HepG2 (cell line): ENCODE results near the gene PGM5.

Source experiments
- CCAR2 ChIP-seq: fragments of 200-400 bp; formaldehyde crosslinking; optimal IDR thresholded peaks from 2 replicates; pipeline ENCODE3; 2018; ENCODE audit warnings: low read depth, mild to moderate bottlenecking, low read length, moderate library complexity
- IRF2 ChIP-seq: IDR thresholded peaks from 2 replicates; pipeline ENCODE4 v1.6.1; 2018; ENCODE audit warnings: missing genetic modification reagents, missing compliant biosample characterization
- JUND ChIP-seq: sonication (generic); formaldehyde crosslinking; IDR thresholded peaks from 2 replicates; pipeline ENCODE4 v1.8.0; 2022; ENCODE audit warnings: mild to moderate bottlenecking, missing genetic modification reagents
- TOE1 ChIP-seq: sonication (generic); formaldehyde crosslinking; IDR thresholded peaks from 2 replicates; pipeline ENCODE4 v1.4.0; 2020; ENCODE audit warnings: mild to moderate bottlenecking, missing genetic modification reagents
- YY1 ChIP-seq: IDR thresholded peaks from 2 replicates; pipeline ENCODE4 v1.6.1; 2011; ENCODE audit warnings: low read length, low read depth, moderate library complexity, mild to moderate bottlenecking; ENCODE audit not compliant: insufficient read depth, insufficient replicate concordance
- ZNF205 ChIP-seq: IDR thresholded peaks from 2 replicates; pipeline ENCODE4 v1.6.1; 2018; ENCODE audit warnings: missing biosample characterization, missing genetic modification reagents
- ZSCAN9 ChIP-seq: IDR thresholded peaks from 2 replicates; pipeline ENCODE4 v1.6.1; 2016; ENCODE audit warnings: borderline replicate concordance
- TF ChIP-seq, protein P1 (sequence below): sonication (generic); formaldehyde crosslinking; IDR thresholded peaks from 2 replicates; pipeline ENCODE4 v1.5.0; 2020; ENCODE audit warnings: mild to moderate bottlenecking, missing genetic modification reagents, moderate library complexity

DNA sequence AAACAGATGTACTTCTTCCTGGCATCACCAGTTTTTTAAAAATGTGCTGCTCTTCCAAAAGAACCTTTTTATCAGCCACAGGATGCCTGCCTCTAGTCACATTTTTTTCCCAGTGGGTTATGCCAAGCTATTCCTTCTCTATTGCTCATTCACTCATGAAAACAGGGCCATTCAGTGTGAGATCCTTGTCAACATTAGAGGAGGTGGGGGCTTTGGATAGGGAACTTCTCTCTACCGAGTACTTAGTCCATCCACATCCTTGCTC is 181.1 kb downstream of the PGM5 start:
- TF ChIP-seq CCAR2 = no peak
- TF ChIP-seq TOE1 (CRISPR knock-in tag) = no peak
- no peak for TF ChIP-seq JUND (CRISPR knock-in tag)
- TF ChIP-seq, protein P1, sequence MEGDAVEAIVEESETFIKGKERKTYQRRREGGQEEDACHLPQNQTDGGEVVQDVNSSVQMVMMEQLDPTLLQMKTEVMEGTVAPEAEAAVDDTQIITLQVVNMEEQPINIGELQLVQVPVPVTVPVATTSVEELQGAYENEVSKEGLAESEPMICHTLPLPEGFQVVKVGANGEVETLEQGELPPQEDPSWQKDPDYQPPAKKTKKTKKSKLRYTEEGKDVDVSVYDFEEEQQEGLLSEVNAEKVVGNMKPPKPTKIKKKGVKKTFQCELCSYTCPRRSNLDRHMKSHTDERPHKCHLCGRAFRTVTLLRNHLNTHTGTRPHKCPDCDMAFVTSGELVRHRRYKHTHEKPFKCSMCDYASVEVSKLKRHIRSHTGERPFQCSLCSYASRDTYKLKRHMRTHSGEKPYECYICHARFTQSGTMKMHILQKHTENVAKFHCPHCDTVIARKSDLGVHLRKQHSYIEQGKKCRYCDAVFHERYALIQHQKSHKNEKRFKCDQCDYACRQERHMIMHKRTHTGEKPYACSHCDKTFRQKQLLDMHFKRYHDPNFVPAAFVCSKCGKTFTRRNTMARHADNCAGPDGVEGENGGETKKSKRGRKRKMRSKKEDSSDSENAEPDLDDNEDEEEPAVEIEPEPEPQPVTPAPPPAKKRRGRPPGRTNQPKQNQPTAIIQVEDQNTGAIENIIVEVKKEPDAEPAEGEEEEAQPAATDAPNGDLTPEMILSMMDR = no peak
- TF ChIP-seq IRF2 (CRISPR knock-in tag) = no peak
- no peak for TF ChIP-seq ZNF205 (CRISPR knock-in tag)
- no peak for TF ChIP-seq ZSCAN9 (CRISPR knock-in tag)
- no peak for TF ChIP-seq YY1
